ENCODE data around the gene NF1.
A peak's percentile ranks its signal among the peaks of the same experiment; 100 is the strongest.
"Not testable (repeated sequence)": the region's sequence is repeated elsewhere in the genome, so short reads cannot be mapped to it uniquely, and the experiment has no call there.

Gene NF1

DNA sequence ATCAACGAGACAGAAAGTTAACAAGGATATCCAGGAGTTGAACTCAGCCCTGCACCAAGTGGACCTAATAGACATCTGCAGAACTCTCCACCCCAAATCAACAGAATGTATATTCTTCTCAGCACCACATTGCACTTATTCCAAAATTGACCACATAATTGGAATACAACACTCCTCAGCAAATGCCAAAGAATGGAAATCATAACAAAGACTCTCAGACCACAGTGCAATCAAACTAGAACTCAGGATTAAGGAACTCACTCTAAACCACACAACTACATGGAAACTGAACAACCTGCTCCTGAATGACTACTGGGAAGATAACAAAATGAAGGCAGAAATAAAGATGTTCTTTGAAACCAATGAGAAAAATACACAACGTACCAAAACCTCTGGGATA lies 84.2 kb downstream of the NF1 start:
- not testable (repeated sequence) for DNase-seq (ENCODE audit: low spot score)

DNA sequence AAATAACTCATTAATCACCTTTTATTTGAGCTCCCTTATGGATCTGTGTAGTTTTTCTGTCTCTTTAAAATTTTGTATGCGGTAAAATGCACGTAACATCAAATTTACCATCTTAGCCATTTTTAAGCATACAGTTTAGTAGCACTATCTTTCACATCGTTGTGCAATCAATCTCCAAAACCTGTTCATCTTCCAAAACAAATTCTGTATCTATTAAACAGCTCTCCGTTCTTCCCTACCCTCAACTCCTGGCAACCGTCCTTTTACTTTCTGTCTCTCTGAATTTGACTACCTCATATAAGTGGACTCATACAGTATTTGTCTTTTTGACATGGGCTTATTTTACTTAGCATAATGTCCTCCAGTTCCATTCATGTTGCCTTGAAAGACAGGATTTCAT lies 100.5 kb downstream of the NF1 start:
- no peak for DNase-seq (ENCODE audit: low spot score)

DNA sequence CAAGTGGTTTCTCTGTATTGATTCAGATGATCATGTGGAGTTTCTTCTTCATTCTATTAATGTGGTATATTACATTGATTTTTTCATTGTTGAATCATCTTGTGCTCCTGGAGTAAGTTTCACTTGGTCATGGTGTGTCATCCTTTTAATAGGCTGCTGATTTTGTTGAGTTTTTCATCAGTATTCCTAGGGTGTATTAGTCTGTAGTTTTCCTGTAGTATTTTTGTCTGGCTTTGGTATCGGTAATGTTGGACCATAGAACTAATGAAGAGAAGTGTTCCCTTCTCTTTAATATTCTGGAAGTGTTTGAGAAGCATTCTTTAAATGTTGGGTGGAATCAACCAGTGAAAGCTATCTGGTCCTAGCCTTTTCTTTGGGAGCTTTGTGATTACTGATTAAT lies 103.2 kb downstream of the NF1 start:
- DNase-seq (ENCODE audit: low spot score), result no peak

DNA sequence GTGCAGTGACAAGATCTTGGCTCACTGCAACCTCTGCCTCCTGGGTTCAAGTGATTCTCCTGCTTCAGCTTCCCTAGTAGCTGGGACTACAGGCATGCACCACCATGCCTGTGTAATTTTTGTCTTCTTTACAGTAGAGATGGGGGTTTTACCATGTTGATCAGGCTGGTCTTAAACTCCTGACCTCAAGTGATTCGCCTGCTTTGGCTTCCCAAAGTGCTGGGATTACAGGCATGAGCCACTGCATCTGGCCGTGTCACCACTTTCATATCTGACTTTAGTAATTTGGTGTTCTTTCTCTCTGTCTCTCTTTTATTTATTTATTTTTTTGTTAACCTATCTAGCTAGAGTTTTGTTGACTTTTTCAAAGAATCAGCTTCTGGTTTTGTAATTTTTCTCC lies 103.9 kb downstream of the NF1 start:
- not testable (repeated sequence) for DNase-seq (ENCODE audit: low spot score)

DNA sequence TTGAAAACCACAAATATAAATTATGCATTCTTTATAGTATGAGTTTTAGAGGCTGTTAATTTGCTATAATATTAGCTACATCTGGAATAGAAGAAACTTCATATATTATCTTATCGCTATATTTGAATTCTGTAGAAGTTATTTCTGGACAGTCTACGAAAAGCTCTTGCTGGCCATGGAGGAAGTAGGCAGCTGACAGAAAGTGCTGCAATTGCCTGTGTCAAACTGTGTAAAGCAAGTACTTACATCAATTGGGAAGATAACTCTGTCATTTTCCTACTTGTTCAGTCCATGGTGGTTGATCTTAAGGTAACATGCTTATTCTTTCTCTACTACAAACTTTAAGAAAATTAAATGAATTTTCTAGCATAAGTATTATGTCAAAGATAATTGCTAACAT lies 105.5 kb downstream of the NF1 start:
- DNase-seq (ENCODE audit: low spot score), result no peak

DNA sequence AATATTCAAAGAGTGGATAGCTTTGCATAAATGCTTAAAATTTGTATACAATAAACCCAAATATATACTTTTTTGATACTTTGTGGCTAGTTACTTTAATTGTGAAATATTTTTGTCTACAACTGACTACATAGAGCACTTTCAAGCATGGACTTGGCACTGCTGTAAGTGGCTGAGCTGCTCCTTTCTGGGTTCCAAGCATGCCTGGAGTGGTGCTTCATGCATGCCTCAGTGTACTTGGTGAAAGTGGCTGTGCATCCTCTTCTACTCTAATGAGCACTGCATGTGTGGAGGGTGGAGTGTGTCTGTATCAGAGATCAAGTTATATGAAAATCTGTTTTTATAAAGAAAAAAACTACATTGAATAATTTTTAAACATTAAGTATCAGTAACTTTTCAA lies 108.2 kb downstream of the NF1 start:
- DNase-seq (ENCODE audit: low spot score), result no peak

DNA sequence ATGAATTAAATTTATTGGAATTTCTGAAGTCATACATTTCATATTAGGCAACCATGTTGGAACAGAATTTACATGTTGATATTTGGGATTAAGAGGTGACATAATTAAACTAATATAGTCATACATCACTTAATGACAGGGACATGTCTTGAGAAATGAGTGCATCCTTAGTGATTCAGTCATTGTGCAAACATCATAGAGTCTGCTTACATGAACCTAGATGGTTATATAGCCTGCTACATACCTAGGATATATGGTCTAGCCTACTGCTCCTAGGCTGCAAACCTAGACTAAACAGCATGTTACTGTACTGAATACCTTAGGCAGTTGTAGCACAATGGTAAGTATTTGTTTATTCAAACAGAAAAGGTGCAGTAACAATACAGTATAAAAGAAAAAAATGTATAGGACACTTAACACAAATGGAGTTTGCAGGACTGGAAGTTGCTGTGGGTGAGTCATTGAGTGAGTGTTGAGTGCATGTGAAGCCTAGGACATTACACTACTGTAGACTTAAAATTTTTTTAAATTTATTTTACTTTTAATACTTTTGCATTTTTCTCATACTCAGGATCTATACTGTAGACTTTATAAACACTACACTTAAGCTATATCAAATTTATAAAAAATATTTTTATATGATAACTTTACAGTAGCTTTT lies 116.7 kb downstream of the NF1 start:
- DNase-seq (ENCODE audit: low spot score), result no peak

DNA sequence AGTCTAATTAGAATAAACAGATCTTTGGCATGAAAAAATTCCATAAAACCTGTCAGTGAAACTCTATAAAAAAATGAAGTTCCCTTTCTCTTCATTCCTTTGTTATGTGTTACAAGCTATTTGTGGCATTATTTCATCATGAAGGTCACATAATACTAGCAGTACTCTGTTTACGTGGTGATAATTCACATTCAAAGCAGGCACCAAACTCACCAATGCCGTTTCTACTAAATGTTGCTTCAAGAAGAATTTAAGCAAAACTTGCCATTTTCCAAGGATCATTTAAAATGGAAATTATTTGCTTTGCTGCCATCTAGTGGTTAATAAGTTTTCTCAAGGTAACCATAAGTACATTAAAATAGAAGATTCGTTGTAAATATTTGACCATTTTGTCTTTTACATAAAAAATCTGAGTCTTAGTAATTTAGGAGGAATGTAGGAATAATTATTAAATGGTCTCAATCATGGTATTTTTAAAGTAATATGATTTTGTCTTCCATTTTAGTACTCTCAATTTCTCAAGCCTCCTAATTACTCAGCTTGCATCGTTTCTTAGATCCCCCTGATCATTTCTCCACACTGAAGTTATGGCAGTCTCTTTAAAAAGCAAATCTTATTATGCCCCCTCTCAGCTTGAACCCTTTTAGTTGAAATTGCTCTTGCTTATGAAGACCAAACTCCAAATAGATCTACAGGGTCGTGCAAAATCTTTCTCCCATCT lies 121.4 kb downstream of the NF1 start:
- DNase-seq (ENCODE audit: low spot score), result peak; percentile 50

DNA sequence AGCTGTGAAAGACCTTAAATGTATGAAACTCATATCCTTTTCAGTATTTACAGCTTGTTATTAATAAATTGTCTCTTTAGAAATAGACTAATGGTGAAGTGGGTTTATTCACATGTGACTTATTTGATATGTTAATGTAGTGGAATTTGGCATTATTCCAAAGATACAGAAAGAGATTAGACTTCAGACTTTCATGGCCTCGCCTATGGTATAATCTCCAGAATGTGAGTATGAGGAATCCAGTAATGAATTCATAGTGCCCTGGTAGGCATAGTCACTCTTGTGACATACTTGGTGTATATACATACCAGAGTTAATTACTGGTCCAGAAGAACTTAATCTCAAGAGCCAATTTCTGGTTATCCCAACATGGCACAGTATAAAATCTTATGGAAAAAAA lies 129.6 kb downstream of the NF1 start:
- DNase-seq (ENCODE audit: low spot score), result no peak

DNA sequence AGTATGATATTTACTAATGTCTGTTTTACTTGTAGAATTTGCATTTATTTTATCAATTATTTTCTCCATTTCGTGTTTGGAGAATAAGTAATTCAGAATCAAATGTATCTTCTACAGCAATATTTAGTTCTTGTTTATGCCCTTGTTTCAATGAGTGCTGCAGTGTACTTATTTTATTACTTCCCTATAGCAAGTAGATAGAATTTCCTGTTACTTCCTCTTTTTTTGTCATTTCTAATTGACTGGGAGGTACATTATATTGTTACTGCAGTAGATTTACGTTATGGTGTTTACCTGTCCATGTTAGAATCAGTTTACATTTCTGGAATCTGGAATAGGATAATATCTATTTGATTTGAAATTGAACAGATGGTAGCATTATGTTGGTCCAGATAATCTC lies 131.1 kb downstream of the NF1 start:
- DNase-seq (ENCODE audit: low spot score), result no peak

DNA sequence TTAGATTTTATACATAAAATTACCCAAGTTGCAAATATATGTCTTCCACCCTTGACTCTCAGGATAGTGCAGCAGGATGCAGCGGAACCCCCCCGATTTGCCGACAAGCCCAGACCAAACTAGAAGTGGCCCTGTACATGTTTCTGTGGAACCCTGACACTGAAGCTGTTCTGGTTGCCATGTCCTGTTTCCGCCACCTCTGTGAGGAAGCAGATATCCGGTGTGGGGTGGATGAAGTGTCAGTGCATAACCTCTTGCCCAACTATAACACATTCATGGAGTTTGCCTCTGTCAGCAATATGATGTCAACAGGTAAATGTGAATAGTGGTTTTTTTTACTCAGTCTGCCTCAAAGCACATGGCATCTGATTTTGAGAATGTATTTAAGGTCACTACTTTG lies 131.6 kb downstream of the NF1 start:
- DNase-seq (ENCODE audit: low spot score), result no peak

DNA sequence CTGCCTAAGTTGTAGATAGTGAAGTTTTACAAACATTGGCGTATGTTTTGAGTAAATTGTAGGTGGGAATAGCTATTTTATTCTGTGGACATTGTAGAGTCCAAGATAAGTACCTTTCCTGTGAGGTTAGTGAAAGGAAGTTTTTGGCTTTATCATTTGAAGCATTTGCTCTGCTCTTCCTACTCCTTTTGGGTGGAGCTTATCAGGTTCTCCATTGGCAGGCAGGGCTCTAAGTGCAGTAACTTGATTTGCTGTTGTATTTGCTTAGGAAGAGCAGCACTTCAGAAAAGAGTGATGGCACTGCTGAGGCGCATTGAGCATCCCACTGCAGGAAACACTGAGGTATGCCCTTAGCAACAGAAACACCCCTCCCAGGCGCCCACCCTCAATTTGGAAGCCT lies 132.2 kb downstream of the NF1 start:
- DNase-seq (ENCODE audit: low spot score), result no peak

DNA sequence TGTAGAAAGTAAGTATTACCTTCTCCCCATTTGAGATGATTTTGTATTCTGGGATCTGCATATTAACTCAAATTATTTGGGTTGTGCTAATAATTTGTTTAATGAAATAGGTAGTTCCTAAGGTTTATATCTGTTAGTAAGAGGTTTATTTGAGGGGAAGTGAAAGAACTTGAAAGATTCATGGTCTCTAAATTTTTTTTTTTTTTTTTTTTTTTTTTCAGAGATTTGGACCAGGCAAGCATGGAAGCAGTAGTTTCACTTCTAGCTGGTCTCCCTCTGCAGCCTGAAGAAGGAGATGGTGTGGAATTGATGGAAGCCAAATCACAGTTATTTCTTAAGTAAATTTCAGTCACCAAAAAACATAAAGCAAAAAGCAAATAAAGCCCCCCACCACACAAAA lies 137.1 kb downstream of the NF1 start:
- DNase-seq (ENCODE audit: low spot score), result no peak

DNA sequence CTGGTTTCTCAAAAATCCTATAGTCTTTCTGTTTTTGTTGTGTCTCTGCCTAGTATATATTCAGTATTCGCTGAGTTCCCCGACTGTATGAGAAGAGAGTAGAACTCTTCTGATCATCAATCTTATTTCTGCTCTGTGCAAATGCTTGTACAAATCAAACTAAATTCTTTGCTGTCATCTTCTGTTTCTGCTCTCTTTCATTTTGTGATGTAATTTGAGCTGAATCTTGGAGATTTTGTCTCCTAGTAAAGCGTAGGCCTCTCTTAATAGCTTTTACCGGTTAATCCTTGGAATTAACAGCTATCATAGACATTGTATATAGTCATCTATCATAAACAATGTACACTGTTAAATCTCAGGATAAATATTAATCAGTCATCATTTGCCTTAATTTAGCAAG lies 140.3 kb downstream of the NF1 start:
- DNase-seq (ENCODE audit: low spot score), result no peak

DNA sequence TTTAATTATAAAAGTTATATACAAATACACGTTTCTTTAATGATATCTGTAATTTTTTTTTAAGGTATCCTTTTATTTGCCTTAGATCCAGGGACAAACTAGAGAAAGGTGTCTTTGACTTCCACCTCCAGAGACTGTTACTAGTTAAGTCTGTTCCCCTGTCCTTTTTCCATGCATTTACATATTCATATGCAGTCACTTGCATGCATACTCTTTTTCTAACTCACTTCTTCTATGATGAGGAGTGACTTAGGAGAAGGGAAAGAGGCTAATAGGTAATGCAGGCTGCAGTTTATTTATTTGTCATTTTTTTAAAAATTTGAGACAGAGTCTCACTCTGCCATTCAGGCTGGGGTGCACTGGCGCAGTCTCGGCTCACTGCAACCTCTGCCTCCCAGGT lies 141.4 kb downstream of the NF1 start:
- no peak for DNase-seq (ENCODE audit: low spot score)

DNA sequence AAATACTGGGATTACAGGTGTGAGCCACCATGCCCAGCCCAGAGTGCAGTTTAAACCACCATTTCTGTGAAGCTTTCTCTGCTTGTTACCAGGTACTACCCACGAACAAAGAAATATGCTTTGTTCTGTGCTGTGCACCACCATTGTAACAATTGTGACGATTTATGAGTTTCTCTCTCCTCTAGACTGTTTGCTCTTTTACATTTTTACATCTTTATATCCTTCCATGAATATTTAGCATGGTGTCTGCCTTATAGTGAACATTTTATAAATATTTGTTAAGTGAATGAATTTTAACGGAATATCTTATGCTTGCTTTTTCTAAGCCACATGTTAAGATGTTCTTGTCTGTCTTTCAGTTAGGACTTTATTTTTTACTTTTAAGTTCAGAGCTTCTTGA lies 141.9 kb downstream of the NF1 start:
- no peak for DNase-seq (ENCODE audit: low spot score)

DNA sequence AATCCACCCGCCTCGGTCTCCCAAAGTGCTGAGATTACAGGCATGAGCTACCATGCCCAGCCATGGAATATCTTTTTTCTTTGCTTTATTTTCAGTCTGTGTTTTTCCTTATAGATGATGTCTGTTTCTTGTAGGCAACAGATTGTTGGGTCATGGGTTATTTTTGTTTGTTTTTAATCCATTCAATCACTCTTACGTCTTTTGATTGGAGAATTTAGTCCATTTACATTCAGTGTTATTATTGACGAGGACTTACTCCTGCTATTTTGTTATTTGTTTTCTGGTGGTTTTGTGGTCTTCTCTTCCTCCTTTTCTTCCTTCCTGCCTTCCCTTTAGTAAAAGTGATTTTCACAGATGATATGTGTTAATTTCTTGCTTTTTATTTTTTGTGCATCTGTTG lies 146.3 kb downstream of the NF1 start:
- no peak for DNase-seq (ENCODE audit: low spot score)

DNA sequence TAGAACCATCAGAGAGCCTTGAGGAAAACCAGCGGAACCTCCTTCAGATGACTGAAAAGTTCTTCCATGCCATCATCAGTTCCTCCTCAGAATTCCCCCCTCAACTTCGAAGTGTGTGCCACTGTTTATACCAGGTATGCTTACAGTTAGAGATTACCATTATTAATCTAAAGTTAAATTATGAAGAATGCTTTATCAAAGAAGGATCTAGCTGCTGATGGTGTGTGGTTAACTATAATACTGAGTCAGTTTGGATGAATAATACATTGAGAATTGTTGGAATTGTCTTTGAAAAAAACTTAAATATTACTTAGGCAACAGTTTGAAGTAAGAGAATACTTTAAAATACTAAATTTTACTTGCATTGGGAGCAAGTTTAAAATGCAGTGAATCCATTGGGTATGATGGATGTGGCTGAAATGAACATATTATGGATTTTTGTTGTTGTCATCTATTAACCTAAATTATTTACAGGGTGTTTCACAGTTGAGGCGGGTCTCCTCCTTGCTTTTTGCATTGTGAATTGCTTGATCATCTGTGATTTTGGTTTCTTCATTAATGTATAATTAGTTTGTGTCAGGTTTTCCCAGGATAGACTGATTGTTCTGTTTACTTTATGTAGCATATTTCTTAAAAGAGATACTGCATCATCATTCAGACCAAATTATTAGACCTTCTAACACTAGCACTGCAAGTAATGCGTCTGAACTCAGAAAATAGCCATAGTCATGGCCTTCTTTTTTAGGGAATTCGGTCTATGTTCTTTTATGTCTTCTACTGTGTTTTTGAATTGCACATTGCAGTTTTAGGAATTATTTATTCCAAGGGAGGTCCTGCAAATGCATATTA lies 154.4 kb downstream of the NF1 start:
- DNase-seq (ENCODE audit: low spot score), result no peak

DNA sequence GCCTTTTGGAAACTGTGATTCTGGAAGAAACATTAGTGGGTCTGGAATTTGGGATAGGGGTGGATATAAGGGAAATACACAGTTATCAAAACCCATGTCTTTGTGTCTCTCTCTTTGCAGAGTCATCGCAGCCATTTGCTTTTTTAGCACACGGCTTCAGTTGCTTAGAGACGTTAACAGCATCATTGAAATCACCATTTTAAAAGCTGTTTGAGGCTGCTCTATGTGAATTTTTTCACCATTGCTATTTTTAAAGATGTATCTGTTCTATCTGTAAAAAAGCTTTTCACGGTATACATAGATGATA lies 155.0 kb downstream of the NF1 start:
- no peak for DNase-seq (ENCODE audit: low spot score)

DNA sequence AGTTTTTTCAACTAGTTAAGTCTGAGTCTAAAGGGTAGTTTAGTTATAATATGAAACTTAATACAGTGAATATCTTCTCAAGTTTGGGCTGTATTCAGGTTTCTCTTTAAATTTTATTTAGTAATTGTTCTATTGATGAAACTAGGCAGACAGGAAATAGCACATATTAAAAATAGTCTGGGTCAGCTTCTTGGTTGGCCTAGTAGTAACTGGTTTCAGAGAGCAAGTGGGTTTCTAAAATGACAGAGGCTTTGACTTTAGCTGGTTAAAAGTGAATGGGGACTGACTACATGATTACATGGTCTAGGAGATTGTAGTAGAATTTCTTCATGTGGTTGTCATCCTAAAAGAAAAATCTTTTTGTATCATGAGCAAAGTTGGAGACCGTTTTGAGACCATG lies 155.5 kb downstream of the NF1 start:
- no peak for DNase-seq (ENCODE audit: low spot score)

DNA sequence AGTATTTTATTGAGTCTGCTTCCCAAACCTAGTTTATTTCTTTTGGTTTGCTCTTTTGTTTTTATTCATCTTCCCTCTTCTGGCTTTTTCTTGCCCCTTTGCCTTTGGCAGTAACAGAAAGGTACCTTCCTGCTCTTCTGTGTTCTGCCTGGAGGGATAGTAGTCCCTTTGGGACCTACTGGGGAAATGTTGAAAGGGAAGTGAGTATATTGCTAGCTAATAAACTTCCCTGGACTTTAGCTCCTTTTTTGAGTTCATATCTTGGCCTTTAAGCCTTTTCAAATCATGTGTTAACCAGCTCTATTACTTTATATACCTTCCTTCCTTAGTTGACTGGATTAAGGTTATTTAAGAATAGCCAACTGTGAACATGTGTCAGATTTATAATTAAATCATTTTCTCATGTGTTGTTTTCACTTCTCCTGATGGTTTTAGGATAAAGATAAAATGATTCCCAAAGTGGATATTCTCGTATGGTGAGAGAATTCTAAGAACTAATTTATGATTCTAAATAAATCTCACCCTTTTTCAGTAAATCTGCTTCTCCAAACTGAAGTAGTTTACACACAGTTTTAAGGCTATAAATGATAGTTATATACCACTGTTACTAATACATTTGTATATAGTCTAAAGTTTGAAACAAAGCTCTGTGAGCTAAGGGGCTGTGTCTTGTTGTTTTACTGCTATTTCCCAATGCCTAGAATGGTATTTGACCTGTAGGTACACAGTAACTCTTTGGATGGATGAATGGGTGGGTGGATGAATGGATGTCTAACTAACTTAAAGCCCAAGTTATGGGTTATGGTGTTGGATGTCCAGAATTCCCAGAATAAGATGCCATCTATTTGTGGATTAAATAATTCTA lies 156.6 kb downstream of the NF1 start:
- no peak for DNase-seq (ENCODE audit: low spot score)

DNA sequence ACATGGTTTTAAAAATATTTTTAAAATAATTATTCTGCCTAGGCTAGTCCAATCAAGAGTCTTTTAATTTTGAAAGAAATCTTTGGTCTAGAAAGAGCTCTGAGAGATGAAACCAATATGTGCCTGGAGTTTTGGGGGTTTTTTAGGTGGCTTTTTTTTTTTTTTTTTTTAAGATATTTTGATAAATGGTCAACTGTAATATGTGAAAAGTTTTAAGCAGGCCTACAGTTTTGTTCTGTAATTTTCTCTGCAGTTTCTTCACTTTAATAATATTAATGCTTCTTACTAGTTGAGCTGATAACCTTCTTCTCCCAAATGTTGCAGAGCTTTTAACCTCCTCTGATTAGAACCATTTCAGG lies 157.2 kb downstream of the NF1 start:
- no peak for DNase-seq (ENCODE audit: low spot score)

DNA sequence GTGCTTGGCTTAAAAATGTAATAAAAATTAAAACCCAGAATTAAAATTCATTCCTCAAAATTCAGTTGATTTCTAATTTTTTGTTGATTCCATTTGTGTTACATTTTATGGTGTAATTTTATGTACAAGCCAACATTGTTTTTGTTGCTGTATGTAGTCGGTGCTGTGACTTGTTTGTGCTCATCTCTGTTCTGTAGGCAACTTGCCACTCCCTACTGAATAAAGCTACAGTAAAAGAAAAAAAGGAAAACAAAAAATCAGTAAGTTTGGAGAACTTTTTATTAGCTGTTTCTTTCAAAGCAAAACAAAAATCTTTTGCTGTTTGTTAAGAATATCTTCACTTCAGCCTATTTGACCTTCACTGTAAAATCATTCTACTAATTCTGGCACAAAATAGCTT lies 158.0 kb downstream of the NF1 start:
- peak; percentile 55 for DNase-seq (ENCODE audit: low spot score)
